Keratinocyte (primary cell): ENCODE results near the gene KLC3.

Experiments
- EZH2 ChIP-seq: IDR thresholded peaks from one replicate; pipeline ENCODE4 v1.6.1; 2012; ENCODE audit warnings: inconsistent platforms, mild to moderate bottlenecking, low read length, moderate library complexity
- TF ChIP-seq, protein P1 (sequence below), 3 experiments: IDR thresholded peaks in 1 of 3; conservative IDR thresholded peaks in 1 of 3; optimal IDR thresholded peaks in 1 of 3; 2 replicates in 2 of 3; 3 replicates in 1 of 3; pipeline versions ENCODE3 to v1.5.1; 2011; ENCODE audit warnings: low read length in 3 of 3, mild to moderate bottlenecking in 3 of 3, moderate library complexity in 2 of 3, control low read depth in 1 of 3, inconsistent platforms in 1 of 3; ENCODE audit not compliant: insufficient read depth in 2 of 3; ENCODE audit errors: extremely low read depth in 1 of 3

GRCh38 chr19:45305007-45305406, 35.5 kb upstream of the KLC3 start:
- TF ChIP-seq, protein P1, sequence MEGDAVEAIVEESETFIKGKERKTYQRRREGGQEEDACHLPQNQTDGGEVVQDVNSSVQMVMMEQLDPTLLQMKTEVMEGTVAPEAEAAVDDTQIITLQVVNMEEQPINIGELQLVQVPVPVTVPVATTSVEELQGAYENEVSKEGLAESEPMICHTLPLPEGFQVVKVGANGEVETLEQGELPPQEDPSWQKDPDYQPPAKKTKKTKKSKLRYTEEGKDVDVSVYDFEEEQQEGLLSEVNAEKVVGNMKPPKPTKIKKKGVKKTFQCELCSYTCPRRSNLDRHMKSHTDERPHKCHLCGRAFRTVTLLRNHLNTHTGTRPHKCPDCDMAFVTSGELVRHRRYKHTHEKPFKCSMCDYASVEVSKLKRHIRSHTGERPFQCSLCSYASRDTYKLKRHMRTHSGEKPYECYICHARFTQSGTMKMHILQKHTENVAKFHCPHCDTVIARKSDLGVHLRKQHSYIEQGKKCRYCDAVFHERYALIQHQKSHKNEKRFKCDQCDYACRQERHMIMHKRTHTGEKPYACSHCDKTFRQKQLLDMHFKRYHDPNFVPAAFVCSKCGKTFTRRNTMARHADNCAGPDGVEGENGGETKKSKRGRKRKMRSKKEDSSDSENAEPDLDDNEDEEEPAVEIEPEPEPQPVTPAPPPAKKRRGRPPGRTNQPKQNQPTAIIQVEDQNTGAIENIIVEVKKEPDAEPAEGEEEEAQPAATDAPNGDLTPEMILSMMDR (optimal IDR thresholded peaks at IDR 0.05 in 1 of 3, IDR thresholded peaks at IDR 0.05 in 1 of 3, conservative IDR thresholded peaks at IDR 0.05 in 1 of 3; ENCODE audit: extremely low read depth in 1 of 3, insufficient read depth in 2 of 3, low read length in 3 of 3), result no peak
- no peak for TF ChIP-seq EZH2
